ENCODE data around the gene SLC13A5.

DNA sequence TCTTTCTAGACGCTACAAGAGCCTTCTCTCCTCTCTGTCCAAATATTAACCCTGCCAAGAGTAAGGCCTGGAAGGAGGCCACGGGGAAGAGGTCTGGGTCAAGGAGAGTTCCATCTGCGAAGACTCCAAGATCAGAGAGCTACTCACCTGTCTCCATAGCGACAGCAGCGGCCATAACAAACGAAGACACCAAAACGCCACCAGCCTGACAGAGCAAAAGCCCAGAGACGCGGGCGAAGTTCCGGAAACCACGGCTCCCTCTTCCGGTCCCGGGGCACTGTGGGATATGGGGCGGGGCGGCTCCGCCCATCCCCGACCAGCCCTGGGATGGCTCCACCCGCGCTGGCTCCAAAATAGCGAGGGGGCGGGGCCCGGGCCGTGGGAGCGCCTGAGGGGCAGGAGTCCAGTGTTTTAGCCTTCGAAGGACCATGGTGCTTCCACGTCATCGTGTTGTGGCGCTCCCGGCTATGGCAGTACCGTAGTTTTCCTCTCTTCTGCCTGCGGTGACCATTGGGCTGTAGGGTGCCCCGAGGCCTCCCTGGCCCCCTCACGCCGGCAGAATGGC lies 61.7 kb downstream of the SLC13A5 start, which contains the start of the genes C17orf100 and MED31:
- TF ChIP-seq MED1 (CRISPR knock-in tag; IDR thresholded peaks at IDR 0.05; ENCODE audit: borderline replicate concordance) = no peak
- TF ChIP-seq, protein P1, sequence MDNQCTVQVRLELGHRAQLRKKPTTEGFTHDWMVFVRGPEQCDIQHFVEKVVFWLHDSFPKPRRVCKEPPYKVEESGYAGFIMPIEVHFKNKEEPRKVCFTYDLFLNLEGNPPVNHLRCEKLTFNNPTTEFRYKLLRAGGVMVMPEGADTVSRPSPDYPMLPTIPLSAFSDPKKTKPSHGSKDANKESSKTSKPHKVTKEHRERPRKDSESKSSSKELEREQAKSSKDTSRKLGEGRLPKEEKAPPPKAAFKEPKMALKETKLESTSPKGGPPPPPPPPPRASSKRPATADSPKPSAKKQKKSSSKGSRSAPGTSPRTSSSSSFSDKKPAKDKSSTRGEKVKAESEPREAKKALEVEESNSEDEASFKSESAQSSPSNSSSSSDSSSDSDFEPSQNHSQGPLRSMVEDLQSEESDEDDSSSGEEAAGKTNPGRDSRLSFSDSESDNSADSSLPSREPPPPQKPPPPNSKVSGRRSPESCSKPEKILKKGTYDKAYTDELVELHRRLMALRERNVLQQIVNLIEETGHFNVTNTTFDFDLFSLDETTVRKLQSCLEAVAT (IDR thresholded peaks at IDR 0.05) = no peak
